GM19240 (cell line): ENCODE data around the gene COX5B.
"Not testable (repeated sequence)": the region's sequence is repeated elsewhere in the genome, so short reads cannot be mapped to it uniquely, and the experiment has no call there.

Experiments used
- DNase-seq: peaks from one replicate; pipeline ENCODE4 v3.0.0; 2011; ENCODE audit warnings: low spot score; ENCODE audit not compliant: insufficient read length

Gene COX5B

DNA sequence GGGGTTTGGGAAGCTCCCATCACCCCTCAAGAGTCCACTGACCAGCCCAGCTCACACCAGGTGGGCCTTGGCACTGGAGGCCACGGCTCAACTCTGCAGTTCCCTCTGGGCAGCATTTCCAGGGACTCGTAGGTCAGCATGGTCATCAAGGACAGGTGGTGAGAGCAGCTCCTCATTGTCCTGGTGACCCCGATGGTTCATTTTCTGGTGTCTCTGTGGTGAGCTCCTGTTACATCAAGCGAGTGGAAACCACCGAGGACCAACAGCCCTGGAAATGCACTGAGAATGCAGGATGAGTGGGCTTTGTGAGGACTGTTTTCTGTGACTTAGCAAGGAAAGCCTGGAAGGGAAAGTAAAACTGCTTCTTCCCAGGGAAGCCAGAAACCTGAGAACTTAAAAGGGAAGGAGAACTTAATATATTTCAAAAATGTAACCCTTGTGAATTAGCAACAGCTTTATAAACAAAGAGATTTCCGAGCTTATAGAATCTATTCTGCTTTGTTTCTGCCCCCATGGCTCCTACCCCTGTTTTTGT lies 26.8 kb downstream of the COX5B start:
- not testable (repeated sequence) for DNase-seq

DNA sequence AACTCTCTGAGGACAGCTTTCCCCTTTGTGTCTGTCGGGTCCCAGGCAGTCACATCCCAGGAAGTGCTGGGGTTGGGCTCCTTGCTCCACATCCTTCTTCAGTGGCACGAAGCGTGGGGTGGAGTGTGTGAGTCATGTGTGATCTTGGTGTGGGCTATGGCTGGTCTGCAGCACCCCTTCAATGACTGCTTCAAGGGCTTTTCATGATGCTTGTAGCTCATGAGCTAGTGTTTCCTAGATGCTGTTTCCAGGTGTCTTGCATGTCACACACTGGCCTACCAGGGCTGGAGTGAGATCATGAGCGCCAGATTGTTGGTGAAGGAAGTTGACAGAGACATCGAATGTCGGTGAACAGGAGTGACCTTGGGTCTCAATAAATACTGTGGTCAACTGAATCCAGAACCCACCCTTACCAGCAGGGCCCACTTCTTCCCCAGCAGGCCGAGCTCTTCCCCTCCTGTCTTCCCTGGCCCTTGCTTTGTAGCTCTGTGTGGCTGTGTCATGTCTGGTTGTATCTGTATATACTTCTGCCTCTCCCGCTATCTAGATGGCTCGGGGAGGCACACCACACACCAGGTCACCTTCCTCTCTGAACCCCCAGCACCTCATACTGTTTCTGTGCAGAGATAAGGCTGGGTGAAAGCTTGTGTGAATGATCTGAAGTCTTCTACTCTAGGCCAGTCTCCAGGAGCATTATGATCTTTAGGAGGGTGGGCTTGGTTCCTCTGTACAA lies 27.5 kb downstream of the COX5B start:
- no peak for DNase-seq

DNA sequence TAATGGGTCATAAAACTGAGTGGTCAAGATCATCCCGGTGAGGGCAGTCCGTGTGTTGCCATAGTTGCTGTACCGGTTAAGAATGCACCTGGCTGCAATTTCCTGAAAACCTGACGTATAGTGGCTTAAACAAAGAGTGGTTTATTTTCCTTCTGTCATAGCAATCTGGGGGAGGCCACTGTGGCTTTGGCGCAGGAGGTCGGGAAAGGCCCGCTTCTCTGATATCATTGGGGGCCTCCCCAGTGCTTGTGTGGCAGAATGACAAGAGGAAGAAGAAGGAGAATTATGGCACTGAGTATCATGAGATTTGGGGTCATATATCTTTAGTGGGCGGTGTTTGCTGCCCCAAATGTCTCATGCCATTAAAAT lies 28.0 kb downstream of the COX5B start:
- no peak for DNase-seq

DNA sequence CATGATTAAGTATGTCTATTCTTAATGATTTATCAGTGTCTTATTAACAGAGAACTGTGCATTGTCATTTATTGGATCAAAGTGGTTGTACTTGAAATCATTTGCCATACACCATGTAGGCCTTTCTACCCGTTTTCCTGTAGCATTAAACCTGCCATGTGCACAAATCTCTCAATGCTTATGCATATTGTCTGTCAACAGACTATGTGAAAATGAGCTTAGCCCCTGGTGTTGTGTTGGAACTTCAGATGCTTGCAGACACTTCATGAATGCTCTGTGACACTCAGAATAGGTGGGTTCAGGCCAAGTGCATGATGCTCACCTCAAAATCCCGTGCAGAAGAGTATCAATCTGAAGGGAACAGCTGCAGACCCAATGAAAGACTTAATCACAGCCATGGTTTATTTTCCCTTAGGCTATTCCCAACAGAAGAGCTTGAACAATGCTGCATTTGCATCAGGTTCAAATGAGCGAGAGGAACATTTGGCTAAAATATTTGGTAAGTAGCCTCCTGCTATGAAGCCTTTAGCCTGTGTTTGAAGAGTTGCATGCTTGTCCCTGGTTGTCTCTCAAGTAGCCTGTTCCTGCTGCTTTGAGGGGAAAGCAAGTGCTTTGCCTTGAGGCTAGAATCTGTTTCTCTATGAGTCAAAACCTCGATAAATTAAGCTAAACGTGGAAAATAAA lies 29.7 kb downstream of the COX5B start:
- no peak for DNase-seq

DNA sequence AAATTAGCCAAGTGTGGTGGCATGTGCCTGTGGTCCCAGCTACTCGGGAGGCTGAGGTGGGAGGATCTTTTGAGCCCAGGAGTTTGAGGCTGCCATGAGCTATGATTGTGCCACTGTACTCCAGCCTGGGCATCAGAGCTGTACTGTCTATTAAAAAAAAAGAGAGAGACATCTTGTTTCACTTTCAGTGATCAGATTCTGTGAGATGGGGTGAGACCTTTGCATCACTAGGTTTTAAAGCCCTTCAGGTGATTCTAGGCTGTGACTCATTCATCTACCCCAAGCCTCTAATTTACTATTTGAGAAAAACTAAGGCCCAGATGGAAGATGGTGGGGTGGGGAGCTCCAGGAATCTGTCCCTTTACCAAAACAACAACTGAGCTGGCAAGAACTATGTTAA lies 30.8 kb downstream of the COX5B start:
- no peak for DNase-seq

DNA sequence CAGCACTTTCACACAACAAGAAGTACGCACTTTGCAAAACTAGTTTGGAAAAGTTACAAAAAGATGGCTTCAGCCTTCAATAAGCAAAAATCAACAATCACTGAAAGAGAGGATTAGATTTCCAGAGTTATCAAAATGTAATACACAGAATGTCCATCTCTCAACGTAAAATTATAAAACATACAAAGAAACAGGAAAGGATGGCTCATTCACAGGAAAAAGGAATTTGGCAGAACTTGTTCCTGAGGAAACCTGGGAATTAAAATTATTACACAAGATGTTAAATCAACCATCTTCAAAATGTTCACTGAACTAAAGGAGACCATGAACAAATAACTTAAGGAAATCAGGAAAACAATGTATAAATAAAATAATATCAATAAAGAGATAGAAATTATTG lies 31.6 kb downstream of the COX5B start:
- no peak for DNase-seq

DNA sequence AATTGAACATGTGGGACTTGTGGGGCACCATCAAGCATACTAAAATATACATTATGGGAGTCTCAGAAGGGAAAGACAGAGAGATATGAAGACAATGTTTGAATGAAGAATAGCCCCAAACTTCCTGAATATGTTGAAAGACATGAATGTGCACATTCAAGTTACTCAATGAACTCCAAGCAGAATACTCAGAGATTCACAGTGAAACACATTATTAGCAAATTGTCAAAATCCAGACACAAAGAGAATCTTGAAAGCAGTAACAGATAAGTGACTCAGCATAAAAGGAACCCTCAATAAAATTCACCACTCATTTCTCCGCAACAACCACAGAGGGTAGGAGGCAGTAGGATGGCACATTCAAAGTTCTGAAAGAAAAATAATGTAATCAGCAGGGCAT lies 32.4 kb downstream of the COX5B start:
- no peak for DNase-seq

DNA sequence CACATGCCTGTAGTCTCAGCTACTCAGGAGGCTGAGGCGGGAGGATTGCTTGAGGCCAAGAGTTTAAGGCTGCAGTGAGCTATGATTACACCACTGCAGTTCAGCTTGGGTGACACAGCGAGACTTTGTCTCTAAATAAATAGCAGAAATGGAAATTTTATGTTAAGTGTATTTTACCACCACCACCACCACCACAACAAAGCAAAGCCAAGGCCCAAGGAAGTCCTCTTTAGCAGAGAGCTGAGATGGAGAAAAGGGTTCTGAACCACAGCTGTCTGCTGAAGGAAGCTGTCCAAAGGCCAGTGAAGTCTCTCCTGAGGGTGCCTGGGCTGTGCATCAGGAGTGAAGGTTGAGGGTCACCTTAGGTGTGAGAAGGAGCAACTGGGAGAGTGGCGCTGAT lies 41.4 kb downstream of the COX5B start:
- not testable (repeated sequence) for DNase-seq

DNA sequence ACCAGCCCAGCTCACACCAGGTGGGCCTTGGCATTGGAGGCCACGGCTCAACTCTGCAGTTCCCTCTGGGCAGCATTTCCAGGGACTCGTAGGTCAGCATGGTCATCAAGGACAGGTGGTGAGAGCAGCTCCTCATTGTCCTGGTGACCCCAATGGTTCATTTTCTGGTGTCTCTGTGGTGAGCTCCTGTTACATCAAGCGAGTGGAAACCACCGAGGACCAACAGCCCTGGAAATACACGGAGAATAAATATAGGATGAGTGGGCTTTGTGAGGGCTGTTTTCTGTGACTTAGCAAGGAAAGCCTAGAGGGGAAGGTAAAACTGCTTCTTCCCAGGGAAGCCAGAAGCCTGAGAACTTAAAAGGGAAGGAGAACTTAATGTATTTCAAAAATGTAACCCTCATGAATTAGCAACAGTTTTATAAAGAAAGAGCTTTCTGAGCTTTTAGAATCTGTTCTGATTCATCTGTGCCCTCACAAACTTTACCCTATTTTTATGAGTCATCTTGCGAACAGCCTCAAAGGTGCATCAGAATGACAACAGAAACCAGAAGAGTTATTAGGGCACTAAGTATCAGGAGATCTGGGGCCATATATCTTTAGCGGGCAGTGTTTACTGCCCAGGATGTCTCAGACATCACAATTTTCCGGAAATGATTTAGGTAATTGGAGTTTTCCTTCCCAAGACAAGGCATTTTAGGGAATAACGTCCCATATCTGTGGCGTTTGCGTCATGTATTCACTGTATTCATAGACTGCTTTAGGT lies 42.4 kb downstream of the COX5B start:
- no peak for DNase-seq

DNA sequence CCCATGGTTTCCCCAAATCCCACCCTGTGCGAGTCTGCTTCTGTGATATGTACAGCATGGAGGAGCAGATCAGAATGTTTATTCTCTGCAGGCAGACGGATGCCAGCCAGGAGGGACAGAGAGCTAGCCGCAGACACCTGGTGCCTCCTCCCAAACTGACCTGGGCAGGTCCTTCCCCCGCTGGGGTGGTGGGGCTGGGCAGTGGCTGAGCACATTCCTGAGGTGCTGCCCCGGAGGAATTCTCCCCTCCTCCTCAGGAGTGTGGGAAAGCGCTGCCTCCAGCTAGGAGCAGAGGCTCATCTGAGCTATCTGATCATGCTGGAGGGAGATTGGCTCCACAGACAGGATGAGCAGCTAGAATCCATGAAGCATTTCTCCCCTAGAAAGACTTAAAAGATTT lies 45.3 kb downstream of the COX5B start:
- DNase-seq: no peak

DNA sequence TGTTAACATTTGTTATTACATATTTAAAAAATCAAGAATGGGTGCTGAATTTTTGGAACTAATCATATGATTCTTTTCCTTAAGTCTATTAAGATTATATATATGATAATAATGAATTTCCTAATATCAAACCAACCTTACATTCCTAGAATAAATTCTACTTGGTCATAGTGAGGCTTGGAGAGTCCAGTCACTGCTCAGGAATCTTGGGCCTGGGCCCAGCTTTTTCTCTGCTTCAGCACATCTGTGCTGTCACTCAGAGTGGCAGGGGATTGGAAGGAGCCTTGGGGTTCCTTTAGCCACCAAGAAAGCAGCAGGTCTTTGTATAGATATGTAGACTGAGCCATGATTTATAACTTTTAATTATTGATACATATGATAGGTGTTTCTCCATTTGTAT lies 47.6 kb downstream of the COX5B start:
- DNase-seq: no peak

DNA sequence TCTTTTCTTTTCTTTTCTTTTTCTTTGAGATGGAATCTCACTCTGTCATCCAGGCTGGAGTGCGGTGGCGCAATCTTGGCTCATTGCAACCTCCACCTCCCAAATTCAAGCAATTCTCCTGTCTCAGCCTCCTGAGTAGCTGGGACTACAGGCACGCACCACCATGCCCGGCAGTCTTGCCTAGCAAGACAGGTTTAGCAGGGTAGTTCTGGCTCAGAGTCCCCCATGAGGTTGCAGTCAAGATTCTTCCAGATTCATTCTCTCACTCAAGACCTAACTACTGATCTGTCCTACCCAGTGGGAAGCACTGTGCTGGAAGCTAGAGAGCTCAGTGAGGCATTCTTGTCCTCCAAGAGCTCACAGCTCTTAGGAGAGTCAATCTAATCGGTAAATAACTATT lies 49.9 kb downstream of the COX5B start:
- no peak for DNase-seq

DNA sequence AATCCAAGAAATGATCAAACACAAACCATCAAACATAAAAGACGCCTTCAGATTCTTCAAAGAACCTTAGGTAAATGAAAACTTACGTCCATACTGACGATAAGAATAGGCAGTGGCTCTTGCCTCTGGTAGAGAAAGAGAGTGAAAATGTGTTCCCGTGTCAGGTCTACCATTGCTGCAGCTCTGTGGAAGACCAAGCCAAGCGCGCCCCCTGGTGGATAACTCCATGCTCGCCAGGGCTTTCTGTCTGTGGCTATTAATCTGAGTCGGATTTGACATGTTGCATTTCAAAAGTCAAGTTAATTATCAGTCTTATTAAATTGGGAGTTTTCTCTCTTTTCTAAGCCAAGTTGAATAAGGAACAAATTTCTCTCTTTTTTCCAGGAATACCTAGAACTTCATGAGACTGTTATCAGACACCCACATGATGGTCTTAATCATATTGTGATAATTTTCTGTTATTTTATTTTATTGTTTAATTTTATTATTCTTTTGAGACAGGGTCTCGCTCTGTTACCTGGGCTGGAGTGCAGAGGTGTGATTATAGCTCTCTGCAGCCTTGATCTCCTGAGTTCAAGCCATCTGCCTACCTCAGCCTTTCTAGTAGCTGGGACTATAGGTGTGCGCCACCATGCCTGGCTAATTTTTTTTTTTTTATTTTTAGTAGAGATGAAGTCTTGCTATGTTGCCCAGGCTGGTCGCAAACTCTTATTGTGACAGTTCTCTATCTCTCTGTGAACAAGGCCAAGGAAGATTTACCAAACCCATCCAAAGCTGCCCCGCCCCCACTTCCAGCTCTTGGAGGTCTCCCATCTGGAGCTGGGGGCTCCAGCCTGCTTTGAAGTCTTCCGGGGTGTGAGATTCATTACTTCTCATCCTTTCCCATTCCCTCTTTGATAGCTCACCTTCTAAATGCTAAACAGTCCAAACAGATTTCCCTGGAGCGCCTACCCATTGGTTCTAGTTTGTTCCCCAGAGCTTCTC lies 51.7 kb downstream of the COX5B start:
- DNase-seq: peak; percentile 76
